Left ventricle myocardium inferior (tissue), 1 donor: ENCODE data around the gene KIF17. TPM values are rescaled to one million over a fixed set of nuclear protein-coding genes. Genes with fewer than 3 reads are reported as not detected.

Experiments
- DNase-seq: peaks from one replicate; pipeline ENCODE4 v3.0.0-alpha.2; 2020
- H3K27ac ChIP-seq: fragments of 200-600 bp; replicated peaks from 2 replicates; pipeline ENCODE4 v1.8.0; 2021
- H3K27me3 ChIP-seq: fragments of 200-600 bp; 2 replicates; pipeline ENCODE4 v1.8.0; 2021; ENCODE audit warnings: low read depth
- H3K36me3 ChIP-seq: fragments of 200-600 bp; 2 replicates; pipeline ENCODE4 v1.8.0; 2021
- H3K4me1 ChIP-seq: fragments of 200-600 bp; 2 replicates; pipeline ENCODE4 v1.8.0; 2021
- H3K4me3 ChIP-seq: fragments of 200-600 bp; 2 replicates; pipeline ENCODE4 v1.8.0; 2021; ENCODE audit warnings: mild to moderate bottlenecking, moderate library complexity
- H3K9me3 ChIP-seq: fragments of 200-600 bp; replicated peaks from 2 replicates; pipeline ENCODE4 v1.8.0; 2021
- intact Hi-C: fragments of 100-400 bp; cut with micrococcal nuclease; formaldehyde crosslinking; loops from one replicate; pipeline ENCODE4 v1.11.0; 2022
- total RNA-seq: library from RNA; stranded (reverse); fragmentation: NEBNext Ultra II Directional; extraction: Animal tissue kit (Norgen Biotek cat#: 25700); gene quantifications from one replicate; pipeline ENCODE4 v1.2.1, GENCODE V29; 2021
- TF ChIP-seq, protein P1 (sequence below): fragments of 200-600 bp; IDR thresholded peaks from 2 replicates; pipeline ENCODE4 v1.8.0; 2021; ENCODE audit warnings: antibody characterized with exemption, mild to moderate bottlenecking, borderline replicate concordance
- donor health status: DM: no; HTN: yes; CAD: no; lungs with severe emphysema.

KIF17 gene
- total RNA-seq, 1 donor from 2014 or later, result 4.6 TPM

DNA sequence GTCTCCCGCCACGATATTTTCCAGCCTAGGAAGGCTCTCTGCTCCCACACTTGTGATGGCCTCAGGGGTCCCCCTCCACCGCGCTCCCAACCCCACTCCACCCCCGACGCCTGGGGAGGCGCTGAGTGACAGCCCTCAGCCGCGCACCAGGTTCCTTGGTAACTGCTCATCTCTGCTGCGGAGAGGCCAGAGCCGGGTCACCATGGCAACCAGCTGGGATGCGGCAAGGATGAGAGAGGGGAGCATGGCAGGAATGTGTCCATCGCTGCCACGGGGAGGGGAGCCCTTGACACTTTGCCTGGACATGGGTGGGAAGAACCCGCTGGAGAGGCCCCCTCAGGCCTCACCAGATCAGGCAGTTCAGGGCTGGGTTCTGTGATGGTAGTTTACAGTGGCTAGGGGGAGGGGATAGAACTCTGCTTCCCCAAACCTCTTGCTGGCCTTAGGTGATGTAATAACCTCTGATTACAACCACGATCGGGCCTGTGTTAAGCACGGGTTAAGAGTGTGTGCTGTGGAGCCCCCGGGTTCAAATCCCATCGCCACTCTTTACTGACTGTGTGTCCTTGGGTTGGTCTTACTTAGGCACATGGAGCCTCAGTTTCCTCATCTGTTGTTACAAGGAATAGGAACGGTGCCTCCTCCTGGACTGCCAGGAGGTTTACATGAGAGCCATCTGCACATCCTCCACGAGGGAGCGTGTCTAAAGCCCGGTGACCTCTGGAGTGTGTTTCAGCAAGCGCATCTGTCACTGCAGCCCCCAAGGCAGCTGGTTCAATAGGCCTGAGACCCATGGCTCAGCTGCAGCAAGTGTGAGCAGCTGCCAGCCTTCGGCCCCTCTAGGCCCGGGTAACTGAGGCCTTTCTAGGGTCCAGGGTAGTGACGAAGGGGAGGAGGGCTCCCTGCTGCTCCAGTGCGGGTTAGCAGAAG, 6.3 kb downstream of the KIF17 start:
- H3K9me3 ChIP-seq, result no peaks in the 10 kb centered on the region
- no peaks in the 10 kb centered on the region for H3K4me1 ChIP-seq
- H3K4me3 ChIP-seq, result no peak overlapping the region
- intact Hi-C loops, result no loop called here
- H3K27ac ChIP-seq, result no peak overlapping the region
- TF ChIP-seq, protein P1, sequence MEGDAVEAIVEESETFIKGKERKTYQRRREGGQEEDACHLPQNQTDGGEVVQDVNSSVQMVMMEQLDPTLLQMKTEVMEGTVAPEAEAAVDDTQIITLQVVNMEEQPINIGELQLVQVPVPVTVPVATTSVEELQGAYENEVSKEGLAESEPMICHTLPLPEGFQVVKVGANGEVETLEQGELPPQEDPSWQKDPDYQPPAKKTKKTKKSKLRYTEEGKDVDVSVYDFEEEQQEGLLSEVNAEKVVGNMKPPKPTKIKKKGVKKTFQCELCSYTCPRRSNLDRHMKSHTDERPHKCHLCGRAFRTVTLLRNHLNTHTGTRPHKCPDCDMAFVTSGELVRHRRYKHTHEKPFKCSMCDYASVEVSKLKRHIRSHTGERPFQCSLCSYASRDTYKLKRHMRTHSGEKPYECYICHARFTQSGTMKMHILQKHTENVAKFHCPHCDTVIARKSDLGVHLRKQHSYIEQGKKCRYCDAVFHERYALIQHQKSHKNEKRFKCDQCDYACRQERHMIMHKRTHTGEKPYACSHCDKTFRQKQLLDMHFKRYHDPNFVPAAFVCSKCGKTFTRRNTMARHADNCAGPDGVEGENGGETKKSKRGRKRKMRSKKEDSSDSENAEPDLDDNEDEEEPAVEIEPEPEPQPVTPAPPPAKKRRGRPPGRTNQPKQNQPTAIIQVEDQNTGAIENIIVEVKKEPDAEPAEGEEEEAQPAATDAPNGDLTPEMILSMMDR, result no peak
- DNase-seq, result no peak
- no peaks in the 10 kb centered on the region for H3K36me3 ChIP-seq
- peaks cover 55% of the 10 kb centered on the region for H3K27me3 ChIP-seq

DNA sequence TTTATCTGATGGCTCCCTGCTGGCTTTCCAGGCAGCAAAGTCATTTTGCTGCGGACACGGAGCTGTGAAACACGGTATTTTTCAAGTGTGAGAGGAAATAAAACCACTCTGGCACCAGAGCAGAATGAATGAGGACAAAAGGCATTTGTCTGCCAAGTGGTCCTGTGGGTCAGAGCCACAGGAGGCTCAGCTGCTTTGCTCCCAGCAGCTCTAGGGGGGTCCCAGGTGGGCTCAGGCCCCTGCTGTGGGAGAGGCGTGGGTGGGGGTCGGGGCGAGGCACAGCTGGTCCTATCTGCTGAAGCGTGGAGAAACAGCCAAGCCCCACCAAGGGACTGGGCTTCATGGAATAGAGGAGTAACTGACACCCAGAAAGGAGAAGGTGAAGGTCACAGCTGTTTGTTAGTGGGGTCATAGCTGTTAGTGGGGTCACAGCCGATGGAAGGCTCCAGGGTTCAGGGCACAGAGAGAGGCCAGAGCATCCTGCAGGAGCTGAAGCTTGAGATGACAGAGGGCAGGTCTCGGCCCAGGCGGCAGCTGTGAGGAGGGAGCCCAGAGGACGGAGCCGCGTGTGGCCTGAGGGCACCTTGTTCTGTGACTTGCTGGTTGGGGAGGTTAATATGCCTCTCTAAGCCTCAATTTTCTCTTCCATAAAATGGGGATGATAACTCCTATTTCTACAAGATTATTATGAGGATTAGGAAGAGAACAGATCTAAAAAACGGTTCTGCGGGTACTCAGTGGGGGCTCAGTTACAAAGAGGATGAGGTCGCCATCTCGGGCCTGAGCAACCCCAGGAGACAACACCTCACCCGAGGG, 7.1 kb downstream of the KIF17 start:
- no peak overlapping the region for H3K4me3 ChIP-seq
- intact Hi-C loops, result no loop called here
- no peak overlapping the region for H3K27ac ChIP-seq
- no peak for DNase-seq
- TF ChIP-seq, protein P1, result no peak
- no peaks in the 10 kb centered on the region for H3K36me3 ChIP-seq
- H3K4me1 ChIP-seq, result no peaks in the 10 kb centered on the region
- no peaks in the 10 kb centered on the region for H3K9me3 ChIP-seq
- H3K27me3 ChIP-seq, result peaks cover 46% of the 10 kb centered on the region

GRCh38 chr1:20709868-20710267, 7.9 kb downstream of the KIF17 start:
- Histone ChIP-seq H3K4me1 (no peaks in the 10 kb centered on the region), H3K27me3 (peaks cover 39% of the 10 kb centered on the region), H3K36me3 (no peaks in the 10 kb centered on the region), H3K4me3 (no peak overlapping the region), H3K27ac (no peak overlapping the region), H3K9me3 (no peaks in the 10 kb centered on the region)
- DNase-seq, result no peak
- intact Hi-C loops, result no loop called here
- TF ChIP-seq, protein P1, result no peak

DNA sequence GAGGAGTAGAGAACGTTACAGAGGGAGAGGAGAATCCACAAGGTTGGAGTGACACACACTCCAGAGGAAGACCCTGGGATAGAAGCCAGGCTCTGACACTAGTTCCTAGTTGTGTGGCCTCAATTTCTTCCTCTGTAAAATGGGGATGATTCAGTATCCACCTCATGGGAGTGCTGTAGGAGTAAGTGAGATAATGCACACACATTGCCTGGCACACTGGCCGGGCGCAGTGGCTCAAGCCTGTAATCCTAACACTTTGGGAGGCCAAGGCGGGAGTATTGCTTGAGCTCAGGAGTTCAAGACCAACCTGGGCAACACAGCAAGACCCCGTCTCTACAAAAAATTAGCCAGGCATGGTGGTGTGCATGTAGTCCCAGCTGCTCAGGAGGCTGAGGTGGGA, 8.9 kb downstream of the KIF17 start:
- TF ChIP-seq, protein P1, result no peak
- no peaks in the 10 kb centered on the region for H3K4me1 ChIP-seq
- H3K9me3 ChIP-seq, result no peaks in the 10 kb centered on the region
- H3K27me3 ChIP-seq, result peaks cover 39% of the 10 kb centered on the region
- DNase-seq, result no peak
- intact Hi-C loops, result no loop called here
- no peaks in the 10 kb centered on the region for H3K36me3 ChIP-seq
- no peak overlapping the region for H3K4me3 ChIP-seq
- no peak overlapping the region for H3K27ac ChIP-seq

DNA sequence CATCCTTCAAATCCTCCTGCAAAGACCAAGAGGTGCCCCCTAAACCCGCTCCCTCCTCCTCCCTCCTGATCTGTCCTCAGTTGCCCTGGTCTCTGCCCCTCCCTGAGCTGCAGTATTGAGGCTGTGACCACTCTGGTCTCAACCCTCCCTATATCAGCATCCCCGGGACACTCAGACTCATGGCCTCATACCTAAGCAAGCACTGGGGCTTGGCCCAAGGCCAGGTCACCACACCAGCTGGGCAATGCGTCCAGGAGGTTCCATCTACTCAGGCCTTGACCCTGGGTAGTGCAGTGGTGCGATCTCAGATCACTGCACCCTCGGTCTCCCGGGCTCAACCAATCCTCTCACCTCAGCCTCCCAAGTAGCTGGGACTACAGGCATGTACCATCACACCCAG, 9.8 kb downstream of the KIF17 start:
- H3K27me3 ChIP-seq, result peaks cover 31% of the 10 kb centered on the region
- no peak overlapping the region for H3K4me3 ChIP-seq
- TF ChIP-seq, protein P1, result no peak
- no peaks in the 10 kb centered on the region for H3K4me1 ChIP-seq
- no peaks in the 10 kb centered on the region for H3K36me3 ChIP-seq
- intact Hi-C loops, result no loop called here
- no peak overlapping the region for H3K27ac ChIP-seq
- DNase-seq, result no peak
- H3K9me3 ChIP-seq, result no peaks in the 10 kb centered on the region
